HepG2 (cell line): Measurements from ENCODE around the gene PCCB. TPM values are rescaled to one million over a fixed set of nuclear protein-coding genes. Genes with fewer than 3 reads are reported as not detected.
A peak's percentile ranks its signal among the peaks of the same experiment; 100 is the strongest.
"Not testable (repeated sequence)": the region's sequence is repeated elsewhere in the genome, so short reads cannot be mapped to it uniquely, and the experiment has no call there.

Experiments used
- ATAC-seq: fragments of 200-7000 bp; cut with Tn5 transposase; 3 replicates; pipeline ENCODE4 v1.9.1; 2020; ENCODE audit warnings: mild to moderate bottlenecking, moderate library complexity
- BruUV-seq: library from RNA; stranded (reverse); fragments of 400-500 nt; replicated peaks from 2 replicates; lab custom pipeline; 2021; lab: Mats Ljungman, UMichigan
- CTCF ChIA-PET: fragments of 300-600 bp; formaldehyde crosslinking; extraction: SDS; loops from one replicate; lab custom pipeline; 2021; ENCODE audit warnings: low total read pairs, inconsistent platforms, low intra/inter-chr PET ratio; lab: Yijun Ruan, JAX
- POLR2A ChIA-PET: fragments of 350-600 bp; sonication (Branson Sonifier 250); formaldehyde crosslinking; loops from one replicate; lab custom pipeline; 2020; ENCODE audit warnings: antibody characterized with exemption, inconsistent platforms; lab: Yijun Ruan, JAX
- DNase-seq: peaks from one replicate; pipeline ENCODE4 v3.0.0-alpha.2; 2015; ENCODE audit warnings: low spot score
- FAIRE-seq: peaks from 3 replicates; lab custom pipeline; 2011; peaks lifted over from hg19 to GRCh38; lab: Jason Lieb, UNC
- H2AFZ ChIP-seq: one replicate; pipeline ENCODE4 v1.6.1; 2011; ENCODE audit warnings: low read length, inconsistent platforms
- H3K27ac ChIP-seq: fragments of 300-600 bp; 3 replicates; pipeline ENCODE4 v1.8.0; 2011; ENCODE audit warnings: mixed run types, mild to moderate bottlenecking, mixed read lengths, low read length, inconsistent platforms; ENCODE audit not compliant: insufficient read depth; ENCODE audit errors: extremely low read length
- H3K27me3 ChIP-seq, 2 experiments: fragments of 200-600 bp in 1 of 2; 2 replicates in 1 of 2; 3 replicates in 1 of 2; pipeline versions ENCODE4 v1.6.0 to v1.8.0; 2011; ENCODE audit warnings: low read length in 2 of 2, mild to moderate bottlenecking in 2 of 2, moderate library complexity in 2 of 2, inconsistent platforms in 1 of 2; ENCODE audit not compliant: insufficient read depth in 2 of 2, control insufficient read depth in 1 of 2
- H3K36me3 ChIP-seq, 2 experiments: fragments of 200-600 bp in 1 of 2; replicated peaks in 1 of 2; 2 replicates in 1 of 2; 3 replicates in 1 of 2; pipeline versions ENCODE4 v1.5.1 to v1.8.0; 2011; ENCODE audit warnings: low read length in 2 of 2, inconsistent platforms in 1 of 2; ENCODE audit not compliant: insufficient read depth in 2 of 2, control insufficient read depth in 1 of 2
- H3K4me1 ChIP-seq: 2 replicates; pipeline ENCODE4 v1.5.1; 2012; ENCODE audit warnings: low read length, inconsistent platforms; ENCODE audit not compliant: insufficient read depth
- H3K4me2 ChIP-seq: 2 replicates; pipeline ENCODE4 v1.6.0; 2011; ENCODE audit warnings: low read depth, low read length, inconsistent platforms
- H3K4me3 ChIP-seq, 3 experiments: fragments of 200-600 bp in 1 of 3; sonication (generic), shearing (Covaris generic) in 1 of 3; replicated peaks in 1 of 3; 2 replicates each; pipeline ENCODE4 v1.5.1; 2011 to 2016; ENCODE audit warnings: low read length in 3 of 3, inconsistent platforms in 2 of 3, low read depth in 2 of 3, mild to moderate bottlenecking in 2 of 3, control low read depth in 1 of 3, mixed read lengths in 1 of 3; ENCODE audit not compliant: insufficient read depth in 1 of 3
- H3K79me2 ChIP-seq: one replicate; pipeline ENCODE4 v1.6.1; 2011; ENCODE audit warnings: low read length, inconsistent platforms; ENCODE audit not compliant: insufficient read depth
- H3K9ac ChIP-seq: 2 replicates; pipeline ENCODE4 v1.6.0; 2011; ENCODE audit warnings: mild to moderate bottlenecking, low read depth, low read length, inconsistent platforms; ENCODE audit not compliant: insufficient read depth
- H3K9me3 ChIP-seq: 2 replicates; pipeline ENCODE4 v1.5.1; 2012; ENCODE audit warnings: mild to moderate bottlenecking, low read length
- H4K20me1 ChIP-seq: 2 replicates; pipeline ENCODE4 v1.6.0; 2011; ENCODE audit warnings: inconsistent platforms, mild to moderate bottlenecking, low read length, moderate library complexity; ENCODE audit not compliant: insufficient read depth
- MAFF ChIP-seq: IDR thresholded peaks from 2 replicates; pipeline ENCODE4 v1.6.1; 2011; ENCODE audit warnings: low read depth, low read length, improper control_type of control experiment
- MAFK ChIP-seq, 2 experiments: IDR thresholded peaks in 1 of 2; conservative IDR thresholded peaks in 1 of 2; 2 replicates each; pipeline ENCODE4 v1.6.1; 2011; ENCODE audit warnings: improper control_type of control experiment in 2 of 2, low read length in 2 of 2
- TBL1XR1 ChIP-seq: fragments of 150-350 bp; IDR thresholded peaks from 2 replicates; pipeline ENCODE4 v1.6.1; 2014; ENCODE audit warnings: borderline replicate concordance, low read length; ENCODE audit not compliant: partially characterized antibody
- WGBS: methylation state at CpG from one replicate; pipeline ENCODE4 v1.1.6; 2017; ENCODE audit warnings: low lambda C conversion rate; 5-methylcytosine and 5-hydroxymethylcytosine counted together
- in situ Hi-C: cut with HindIII; loops from 2 replicates; pipeline ENCODE4 v1.10.0; 2017; ENCODE audit warnings: low pct_unique_long_range_greater_than_20kb; ENCODE audit not compliant: extremely low pct_ligation_motif_present
- intact Hi-C: fragments of 100-400 bp; cut with micrococcal nuclease; formaldehyde crosslinking; loops from one replicate; pipeline ENCODE4 v1.10.0; 2022; ENCODE audit not compliant: unreplicated experiment
- polyA plus RNA-seq, 8 experiments: library from polyadenylated mRNA; depleted of rRNA in 3 of 8; stranded (reverse) in 7 of 8; unstranded in 1 of 8; fragments of >200 nt; fragmentation: Illumina TruSeq in 4 of 8; extraction: Trizol in 4 of 8; gene quantifications; 2 replicates each; pipeline versions ENCODE4 v1.2.1 to v1.2.3, GENCODE V29; 2011 to 2016; ENCODE audit warnings: low read depth in 4 of 8, missing spikeins in 1 of 8, mixed read lengths in 1 of 8; ENCODE audit not compliant: insufficient read depth in 1 of 8
- total RNA-seq, 5 experiments: library from RNA; depleted of rRNA; stranded (reverse); fragments of >200 nt; fragmentation: Illumina TruSeq; extraction: Trizol; gene quantifications; 2 replicates each; pipeline ENCODE4 v1.2.3, GENCODE V29; 2016; ENCODE audit warnings: low read depth in 1 of 5

The PCCB gene
- total and polyA plus RNA-seq, 2 of the 13 experiments (the other 11 are each of a cell fraction or from before 2014, with no cell fraction given) = 84.1 to 88.7 TPM

GRCh38 chr3:136211547-136211946, 38.6 kb upstream of the PCCB start:
- Histone ChIP-seq H4K20me1 (no peaks in the 10 kb centered on the region), H3K4me1 (peaks cover 29% of the 10 kb centered on the region), H3K79me2 (no peaks in the 10 kb centered on the region), H3K27ac (no peak overlapping the region), H3K4me2 (no peak overlapping the region), H2AFZ (no peak overlapping the region), H3K4me3 (no peak overlapping the region), H3K36me3 (no peaks in the 10 kb centered on the region), H3K27me3 (no peaks in the 10 kb centered on the region), H3K9ac (no peak overlapping the region), H3K9me3 (no peaks in the 10 kb centered on the region)
- DNase-seq = no peak
- no TSS peak for BruUV-seq
- ChIA-PET CTCF (no interaction called here), POLR2A (no interaction called here)
- ATAC-seq = no peak
- 34% methylated on average over 2 of the region's 2 CpGs for WGBS
- in situ Hi-C loops (no loop called here), intact Hi-C loops (no loop called here)
- FAIRE-seq = no peak
- TF ChIP-seq TBL1XR1 (no peak), MAFF (peak; percentile 80), MAFK (conservative IDR thresholded peaks at IDR 0.05 in 1 of 2, IDR thresholded peaks at IDR 0.05 in 1 of 2; ENCODE audit: low read length in 2 of 2) (peak; percentile 79 to 83)

GRCh38 chr3:136222746-136223145, 27.4 kb upstream of the PCCB start:
- H3K9me3 ChIP-seq, H3K27me3 ChIP-seq, H3K4me2 ChIP-seq, BruUV-seq, H3K4me3 ChIP-seq, H3K4me1 ChIP-seq, FAIRE-seq, H4K20me1 ChIP-seq, H3K9ac ChIP-seq, H3K27ac ChIP-seq, DNase-seq, ATAC-seq, in situ Hi-C loops, intact Hi-C loops, CTCF ChIA-PET, H3K79me2 ChIP-seq, H2AFZ ChIP-seq, H3K36me3 ChIP-seq, POLR2A ChIA-PET: not testable (repeated sequence)
- WGBS = 48% methylated on average over 4 of the region's 4 CpGs
